GM18858 (cell line): Measurements from ENCODE around the gene GIPC3.
A peak's percentile ranks its signal among the peaks of the same experiment; 100 is the strongest.
"Not testable (repeated sequence)": the region's sequence is repeated elsewhere in the genome, so short reads cannot be mapped to it uniquely, and the experiment has no call there.

ENCODE experiments used
- ATAC-seq: cut with Tn5 transposase; IDR thresholded peaks from one replicate; pipeline ENCODE4 v1.9.1; 2021; ENCODE audit not compliant: unreplicated experiment

GIPC3 gene

GRCh38 chr19:3615524-3616135, 30.4 kb downstream of the GIPC3 start:
- no peak for ATAC-seq

DNA sequence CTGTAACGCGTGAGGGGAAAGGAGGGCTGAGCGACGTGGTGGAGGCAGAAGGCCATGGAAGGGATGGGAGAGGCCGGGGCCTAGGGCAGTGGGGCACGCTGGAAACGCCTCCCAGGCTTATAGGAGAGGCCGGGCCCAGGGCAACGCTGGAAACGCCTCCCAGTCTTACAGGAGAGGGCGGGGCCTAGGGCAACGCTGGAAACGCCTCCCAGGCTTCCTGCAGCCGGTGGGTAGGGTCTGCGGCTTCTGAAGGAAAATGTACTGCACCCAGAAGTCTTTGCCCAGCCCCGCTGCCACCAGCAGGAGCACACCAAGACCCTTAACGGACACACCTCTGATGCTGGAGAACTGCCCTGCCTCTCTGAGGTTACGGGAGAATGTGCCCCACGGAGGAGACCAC, 32.2 kb downstream of the GIPC3 start:
- no peak for ATAC-seq

- no peak for ATAC-seq
Measured at GRCh38 chr19:3618144-3618810, 33.0 kb downstream of the GIPC3 start.

GRCh38 chr19:3618811-3619630, 33.7 kb downstream of the GIPC3 start:
- ATAC-seq: no peak

GRCh38 chr19:3619631-3620012, 34.3 kb downstream of the GIPC3 start:
- ATAC-seq: no peak

- no peak for ATAC-seq
Measured at GRCh38 chr19:3620145-3620816, 35.0 kb downstream of the GIPC3 start.

DNA sequence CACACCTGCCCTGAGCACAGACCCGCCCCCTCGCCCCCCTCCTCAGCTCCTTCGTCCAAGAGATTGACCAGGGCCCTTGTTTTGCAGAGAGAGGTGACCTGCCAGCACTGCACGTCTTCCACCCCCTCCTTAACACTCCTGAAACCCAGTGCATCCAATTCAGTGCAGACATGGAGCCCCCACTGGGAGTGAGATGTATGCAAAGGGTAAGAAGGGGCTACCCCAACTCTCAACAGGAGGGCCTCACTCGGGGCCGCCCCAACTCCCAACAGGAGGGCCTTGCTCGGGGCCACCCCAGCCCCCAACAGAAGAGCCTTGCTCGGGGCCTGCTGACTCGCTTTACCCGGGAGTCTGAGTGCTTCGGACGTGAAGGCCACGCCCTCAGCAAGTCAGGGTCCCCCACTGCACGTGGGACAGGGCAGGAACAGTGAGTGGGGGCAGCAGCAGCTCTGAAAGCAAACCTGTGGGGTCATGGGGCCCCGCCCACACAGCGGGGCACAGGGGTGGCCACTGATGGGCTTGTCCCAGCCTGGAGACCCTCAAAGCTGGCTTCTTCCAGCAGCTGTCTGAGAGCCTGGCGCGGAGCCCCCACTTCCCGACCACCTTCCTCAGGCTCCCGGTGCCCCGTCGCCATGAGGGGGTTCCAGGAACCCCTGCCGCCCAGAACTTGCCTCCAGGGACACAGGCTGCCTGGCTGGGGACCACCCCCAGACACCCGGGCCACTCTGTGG, 35.7 kb downstream of the GIPC3 start:
- ATAC-seq: no peak

DNA sequence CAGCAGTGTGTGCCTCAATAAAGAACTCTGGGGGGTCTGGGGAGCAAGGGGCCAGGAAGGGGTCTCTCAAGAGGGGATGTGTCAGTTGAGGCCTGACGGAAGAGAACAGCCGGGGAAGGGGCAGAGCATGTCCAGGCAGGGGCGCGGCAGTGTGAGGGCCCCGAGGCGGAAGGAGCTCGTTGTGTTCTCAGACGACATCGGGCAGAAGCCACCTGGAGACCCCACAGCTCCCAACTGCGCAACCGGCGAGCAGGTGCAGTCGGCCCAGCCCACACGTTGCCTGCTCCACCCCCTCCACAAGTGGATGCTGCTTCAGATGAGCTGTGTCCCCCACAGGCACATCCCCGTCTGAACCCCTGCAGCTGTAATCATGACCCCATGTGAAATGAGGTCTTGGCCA, 36.4 kb downstream of the GIPC3 start:
- ATAC-seq: no peak

- ATAC-seq: no peak
Measured at GRCh38 chr19:3622224-3622623, 36.9 kb downstream of the GIPC3 start.

DNA sequence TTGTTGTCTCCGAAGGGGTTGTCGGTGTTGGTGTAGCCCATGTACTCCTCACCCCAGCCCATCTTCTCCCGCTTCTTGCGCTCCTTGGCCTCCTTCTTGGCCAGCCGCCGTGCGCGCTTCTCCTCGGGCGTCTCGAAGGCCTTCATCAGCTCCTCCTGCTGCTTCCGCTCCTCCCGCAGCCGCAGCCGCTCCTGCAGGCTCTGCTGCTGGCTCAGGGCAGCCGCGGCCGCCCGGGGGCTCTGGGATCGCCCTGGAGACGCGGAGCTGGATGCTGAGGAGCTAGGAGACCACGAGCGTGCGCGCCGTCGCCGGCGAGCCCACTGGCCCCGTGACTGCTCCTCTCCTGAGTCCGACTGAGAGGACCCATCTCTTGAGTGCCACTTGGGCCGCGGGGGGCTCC, 38.4 kb downstream of the GIPC3 start:
- no peak for ATAC-seq

- no peak for ATAC-seq
Measured at GRCh38 chr19:3625996-3626472, 40.8 kb downstream of the GIPC3 start.

- ATAC-seq: peak; percentile 66
Measured at GRCh38 chr19:3626473-3627350, 41.4 kb downstream of the GIPC3 start, which contains the start of gene CACTIN. Gene CACTIN (minus strand): TSS chr19:3626790. CDS start chr19:3626762, 28 bp downstream.

DNA sequence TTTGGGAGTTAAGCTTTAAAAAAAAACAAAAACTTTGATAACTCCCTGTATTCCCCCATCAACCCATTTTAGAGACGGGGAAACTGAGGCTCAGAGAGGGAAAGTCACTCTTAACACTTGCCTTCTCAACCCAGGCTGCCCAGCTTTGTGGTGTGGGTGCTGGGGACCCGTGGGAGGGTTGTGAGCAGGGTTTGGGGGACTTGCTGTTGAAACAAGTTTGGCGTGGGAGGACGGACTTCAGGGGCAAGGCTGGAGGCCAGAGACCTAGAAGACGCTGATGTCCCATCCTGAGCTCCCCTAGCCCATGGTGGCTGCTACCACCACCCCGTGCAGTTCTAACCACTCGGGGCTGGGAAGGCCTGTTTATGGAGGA, 42.1 kb downstream of the GIPC3 start:
- ATAC-seq: no peak

DNA sequence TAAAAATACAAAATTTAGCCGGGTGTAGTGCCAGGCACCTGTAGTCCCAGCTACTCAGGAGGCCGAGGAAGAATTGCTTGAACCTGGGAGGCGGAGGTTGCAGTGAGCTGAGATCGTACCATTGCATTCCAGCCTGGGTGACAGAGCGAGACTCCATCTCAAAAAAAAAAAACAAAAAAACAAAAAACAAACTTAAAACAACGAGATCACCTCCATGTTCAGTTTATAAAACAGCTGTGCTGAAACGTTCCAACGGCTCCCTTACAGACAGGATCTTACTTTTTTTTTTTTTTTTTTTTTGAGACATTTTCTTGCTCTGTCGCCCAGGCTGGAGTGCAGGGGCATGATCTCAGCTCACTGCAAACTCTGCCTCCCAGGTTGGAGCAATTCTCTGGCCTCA, 43.5 kb downstream of the GIPC3 start:
- not testable (repeated sequence) for ATAC-seq

DNA sequence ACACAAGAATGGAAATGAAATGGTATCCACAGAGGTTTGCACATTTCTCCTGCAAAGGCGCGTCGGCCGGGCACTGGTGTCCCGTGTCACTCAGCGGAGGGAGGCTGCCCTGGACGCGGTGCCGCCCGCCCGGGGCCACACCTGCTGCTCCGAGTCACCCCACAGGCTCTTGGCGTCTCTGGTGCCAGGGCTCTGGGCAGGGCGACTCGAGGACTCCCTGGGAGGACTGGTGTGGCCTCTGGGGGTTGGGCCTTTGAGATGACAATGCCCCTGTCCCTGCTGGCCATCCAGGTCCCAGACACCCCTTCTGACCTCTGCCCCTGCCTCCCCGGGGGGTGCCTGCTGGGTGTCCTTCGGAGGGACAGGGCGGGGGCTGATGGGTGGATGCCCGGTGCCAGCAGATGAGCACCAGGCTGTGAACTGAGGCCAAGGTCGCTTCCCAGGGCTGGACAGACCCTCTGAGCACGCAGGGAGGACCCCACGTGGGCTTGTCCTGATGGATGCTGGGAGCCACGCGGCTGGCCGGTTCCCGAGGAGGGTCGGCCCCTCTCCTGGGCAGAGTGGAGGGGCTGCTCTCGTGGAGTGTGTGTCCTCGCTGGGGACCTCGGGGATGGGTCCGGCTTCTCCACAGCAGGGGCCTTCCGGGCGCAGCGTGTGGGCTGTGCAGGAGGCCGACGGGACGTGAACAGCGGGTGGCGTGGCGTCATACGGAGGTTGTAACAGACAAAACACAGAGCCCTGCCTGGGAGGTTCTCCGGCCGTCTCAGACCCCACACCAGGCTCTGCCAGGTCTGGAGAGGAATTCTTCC, 46.0 kb downstream of the GIPC3 start:
- no peak for ATAC-seq

DNA sequence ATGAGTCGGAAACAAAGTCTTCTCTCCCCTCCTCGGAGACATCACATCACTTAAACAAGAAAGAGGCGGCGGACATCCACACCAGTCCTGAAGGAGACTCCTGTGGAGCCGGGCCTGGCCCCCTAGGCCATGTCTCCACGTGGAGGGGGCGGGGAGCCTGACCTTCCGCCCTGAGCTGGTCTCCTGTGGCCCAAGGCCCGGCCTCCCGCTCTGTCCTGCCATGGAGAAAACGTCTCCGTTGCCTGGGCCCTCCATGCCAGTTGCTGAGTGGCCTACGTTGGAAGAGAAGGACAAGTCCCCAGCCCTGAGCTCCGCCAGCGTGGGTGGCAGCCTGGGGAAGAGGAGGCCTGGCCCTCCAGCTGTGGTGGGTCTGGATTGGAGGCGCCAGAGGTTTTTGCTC, 46.8 kb downstream of the GIPC3 start:
- ATAC-seq: no peak

GRCh38 chr19:3632739-3633558, 47.7 kb downstream of the GIPC3 start:
- no peak for ATAC-seq

GRCh38 chr19:3633559-3633988, 48.3 kb downstream of the GIPC3 start:
- no peak for ATAC-seq
